DND-41 (cell line): ENCODE results near the gene MARCHF9.

Experiments used
- CTCF ChIP-seq: IDR thresholded peaks from 2 replicates; pipeline ENCODE4 v1.5.1; 2012; ENCODE audit warnings: borderline replicate concordance, low read length, moderate library complexity, mild to moderate bottlenecking; ENCODE audit not compliant: poor library complexity, severe bottlenecking; ENCODE audit errors: extremely low read depth
- EZH2 ChIP-seq: IDR thresholded peaks from 3 replicates; pipeline ENCODE4 v1.6.1; 2012; ENCODE audit warnings: borderline replicate concordance, low read depth, mild to moderate bottlenecking, moderate library complexity, low read length, inconsistent platforms; ENCODE audit not compliant: severe bottlenecking

DNA sequence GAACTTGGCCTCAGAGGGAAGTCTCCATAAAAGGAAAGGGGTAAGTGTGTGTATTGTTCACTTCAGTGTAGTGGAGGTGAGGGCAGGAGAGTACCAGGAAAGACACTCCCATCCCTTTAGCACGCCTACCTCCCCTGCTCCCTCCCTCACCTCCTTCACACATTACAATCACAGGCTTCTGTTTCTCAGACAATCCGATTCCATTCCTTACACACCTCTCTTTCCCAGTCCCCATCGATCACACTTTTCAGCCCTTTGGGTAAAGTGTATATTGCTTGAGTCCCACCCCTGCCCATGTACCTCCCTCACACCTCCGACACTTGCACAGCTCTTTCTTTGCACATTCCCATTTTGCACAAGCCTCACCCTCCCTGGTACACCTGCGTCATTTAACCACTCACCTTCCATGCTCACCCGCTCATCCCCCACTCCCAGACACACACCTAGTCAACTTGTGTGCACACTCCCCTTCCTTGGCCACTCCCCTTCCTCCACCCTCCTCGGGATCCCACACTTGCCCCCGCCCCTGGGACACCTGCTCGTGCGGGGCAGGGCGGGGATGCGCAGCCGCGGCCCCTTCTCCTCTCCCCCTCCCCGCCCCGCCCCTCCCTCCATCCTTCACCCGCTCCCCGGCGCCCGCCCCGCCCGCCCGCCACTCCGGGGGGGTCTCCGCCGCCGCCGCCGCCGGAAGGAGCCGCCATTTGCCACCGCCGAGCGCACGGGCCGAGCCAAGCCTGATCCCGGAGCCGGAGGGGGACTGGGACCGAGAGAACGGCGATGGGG lies at the start of gene MARCHF9:
- no peak for TF ChIP-seq CTCF
- no peak for TF ChIP-seq EZH2
